ENCODE results near the gene EIPR1.

Gene EIPR1

DNA sequence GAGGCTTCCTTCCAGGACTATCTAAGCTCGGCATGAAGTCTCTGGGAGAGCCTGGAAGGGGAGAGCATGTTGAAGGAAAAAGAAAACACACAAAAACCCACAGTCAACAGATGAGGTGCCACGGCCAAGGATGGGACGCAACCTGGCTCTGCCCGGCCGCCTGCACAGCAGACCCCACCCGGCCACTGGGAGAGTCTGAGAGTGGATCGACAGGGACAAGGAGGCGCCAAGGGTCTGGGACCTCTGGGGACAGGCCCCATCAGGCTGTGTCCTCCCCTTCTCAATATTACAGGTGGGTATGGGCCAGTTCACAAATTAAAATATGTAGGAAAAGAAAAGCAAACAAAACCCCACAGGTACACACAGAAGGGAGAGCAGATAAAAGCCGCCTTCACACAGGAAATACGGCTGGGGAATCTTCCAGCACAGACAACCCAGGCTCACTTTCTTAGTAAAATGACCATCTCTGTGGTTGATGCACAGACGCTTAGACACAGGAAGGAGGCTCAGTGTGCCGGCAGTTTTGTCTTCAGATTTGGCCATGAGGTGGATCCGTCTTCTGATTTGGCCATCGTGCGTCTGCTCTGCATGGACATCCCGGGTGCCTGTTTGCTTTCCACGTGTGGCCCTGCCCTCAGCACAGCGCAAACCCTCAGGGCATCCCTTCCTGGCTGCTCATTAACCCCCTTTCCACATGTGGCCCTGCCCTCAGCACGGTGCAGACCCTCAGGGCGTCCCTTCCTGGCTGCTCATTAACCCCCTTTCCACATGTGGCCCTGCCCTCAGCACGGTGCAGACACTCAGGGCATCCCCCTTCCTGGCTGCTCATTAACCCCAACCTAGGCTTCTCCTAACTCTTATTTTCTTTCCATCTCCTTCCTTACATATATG, 138.4 kb downstream of the EIPR1 start:
- peak; percentile 33 to 44 for DNase-seq

DNA sequence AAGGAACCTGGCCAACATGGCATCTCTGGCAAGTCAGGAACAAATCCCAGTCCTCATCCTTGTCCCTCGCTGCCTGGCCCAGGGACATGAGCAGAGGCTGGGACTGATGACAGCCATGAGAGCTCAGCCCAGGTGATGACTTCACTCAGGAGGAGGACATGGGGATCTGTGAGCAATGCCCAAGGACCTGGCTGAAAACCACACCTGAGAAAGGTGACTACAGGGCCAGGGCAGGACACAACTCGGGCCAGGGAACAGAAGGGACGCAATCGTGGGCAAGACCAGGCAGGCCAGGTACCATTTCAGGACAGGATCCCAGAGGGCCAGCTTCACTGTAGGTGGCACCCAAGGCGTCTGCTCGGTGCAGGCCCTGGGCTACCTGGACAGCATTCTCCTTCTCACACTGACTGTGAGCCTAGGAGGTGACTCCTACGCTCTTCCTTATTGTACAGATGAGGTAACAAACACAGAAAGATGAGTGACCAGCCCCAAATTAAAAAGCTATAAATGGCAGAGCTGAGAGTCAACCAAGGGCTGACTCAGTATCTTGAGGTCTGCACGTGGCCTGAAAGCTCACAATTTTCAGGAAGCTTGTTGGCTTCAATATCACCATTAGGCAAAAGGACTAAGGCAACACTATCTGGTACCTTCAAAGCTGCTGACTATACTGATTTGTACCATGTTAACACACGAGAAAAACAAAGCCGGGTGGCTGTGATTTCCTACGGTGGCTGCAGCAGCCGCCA, 141.1 kb downstream of the EIPR1 start:
- no peak for DNase-seq

DNA sequence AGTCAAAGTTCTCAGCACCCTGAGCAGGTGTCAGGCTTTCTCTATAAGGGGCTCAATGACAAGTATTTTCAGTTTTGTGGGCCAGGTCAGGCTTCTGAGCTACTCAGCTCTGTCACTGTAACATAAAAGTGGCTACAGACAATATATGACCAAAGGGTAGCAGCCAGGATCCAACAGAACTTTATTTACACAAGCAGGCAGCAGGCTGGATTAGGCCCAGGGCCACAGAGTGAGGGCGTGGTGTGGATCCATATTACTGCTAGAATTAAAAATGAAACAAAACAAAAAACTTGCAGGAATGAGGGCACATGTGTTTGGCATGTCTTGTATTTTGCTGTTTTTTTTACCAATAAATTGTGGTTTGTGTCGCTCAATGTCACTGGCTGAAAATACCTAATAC, 143.7 kb downstream of the EIPR1 start:
- DNase-seq: no peak

DNA sequence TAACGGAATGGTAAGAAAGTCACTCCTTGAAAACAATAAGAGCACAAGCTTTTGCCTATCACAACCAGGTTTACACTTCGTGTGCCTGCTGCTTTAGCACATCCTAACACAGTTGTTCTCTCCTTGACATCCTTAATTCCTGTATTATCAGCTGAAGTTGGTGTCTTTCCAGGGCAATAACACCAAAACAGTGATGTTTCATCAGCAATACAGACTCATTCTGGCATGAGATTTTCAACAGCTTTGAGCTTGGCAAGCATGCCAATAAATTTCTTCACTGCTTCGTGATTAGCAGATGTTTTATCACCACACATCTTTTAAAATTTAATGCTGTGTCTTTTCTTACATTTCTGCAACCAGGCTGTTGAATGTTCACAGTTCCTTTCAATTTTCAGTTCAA, 148.4 kb downstream of the EIPR1 start:
- DNase-seq: no peak

DNA sequence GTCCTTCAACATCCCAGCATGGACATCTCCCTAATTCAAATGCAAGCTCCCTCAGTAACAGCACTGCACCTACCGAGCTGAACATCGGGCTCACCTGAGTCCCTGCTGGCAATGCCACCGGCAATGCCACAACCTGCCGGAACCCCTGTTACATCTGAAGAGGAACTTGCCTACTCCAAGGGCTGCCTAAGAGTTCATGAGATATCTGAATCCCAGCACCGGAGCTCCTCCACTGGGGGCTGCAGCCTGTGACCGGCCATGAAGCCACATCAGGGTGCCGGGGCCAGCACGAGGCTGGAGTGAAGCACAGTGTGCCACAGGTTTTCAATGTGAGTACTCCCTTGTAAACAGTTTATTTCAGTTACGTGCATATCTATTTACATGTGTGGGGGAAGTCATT, 152.9 kb downstream of the EIPR1 start:
- no peak for DNase-seq

DNA sequence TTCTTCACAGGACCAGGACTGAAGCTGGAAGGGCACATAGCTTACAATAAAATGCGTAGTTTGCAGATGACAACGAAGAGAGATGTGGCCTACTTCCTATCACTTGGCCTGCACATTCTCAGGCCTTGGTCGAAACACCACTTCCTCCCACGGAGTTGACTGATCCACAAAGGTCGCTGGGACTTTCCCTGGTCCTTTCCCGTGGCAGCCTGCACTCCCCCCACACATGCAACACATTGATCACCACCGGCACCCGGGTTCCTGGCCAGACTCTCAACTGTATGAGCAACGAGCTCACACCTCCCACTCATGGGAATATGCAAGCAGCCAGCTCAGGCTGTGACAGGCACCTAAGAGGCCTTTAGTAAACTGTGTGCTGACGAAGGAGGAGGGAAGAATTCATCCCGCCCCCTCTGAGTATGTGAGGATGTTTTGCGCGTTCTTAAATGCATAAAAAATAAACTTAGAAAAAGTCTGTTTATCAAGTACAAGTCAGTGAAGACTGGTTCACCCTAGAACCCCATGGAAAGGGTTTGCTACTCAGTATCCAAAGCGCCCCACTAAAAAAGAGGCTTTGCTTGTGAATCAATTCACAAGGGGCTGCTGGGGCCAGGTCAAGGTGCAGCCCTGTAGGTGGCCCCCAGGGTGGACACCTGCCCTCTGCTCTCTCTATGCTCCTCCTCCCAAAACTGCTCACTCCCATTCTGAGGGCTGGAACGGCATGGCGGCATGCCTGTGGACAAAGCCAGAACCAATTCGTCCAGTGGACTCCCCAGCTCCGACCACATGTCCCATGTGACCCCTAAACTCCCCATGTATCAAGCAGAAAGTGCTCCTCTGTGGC, 154.3 kb downstream of the EIPR1 start:
- peak; percentile 90 for DNase-seq

DNA sequence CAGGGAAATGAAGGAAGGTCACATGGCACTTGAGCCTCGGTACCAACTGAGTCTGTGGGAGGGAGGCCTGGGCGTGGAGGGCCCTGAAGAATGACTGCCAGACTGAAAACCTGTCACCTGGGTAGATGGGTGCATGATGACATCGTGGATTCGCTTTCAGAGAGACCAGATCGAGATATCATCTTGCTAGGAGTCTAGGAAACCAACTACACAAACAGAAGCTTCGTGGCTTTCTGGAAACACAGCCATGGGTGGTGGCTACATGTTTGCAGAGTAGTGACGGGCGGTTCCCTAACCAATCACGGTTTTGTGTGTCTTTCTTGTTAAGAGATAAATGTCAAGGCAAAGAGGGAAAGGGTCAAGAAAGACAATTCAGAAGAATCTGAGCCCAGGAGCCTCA, 155.0 kb downstream of the EIPR1 start:
- DNase-seq: peak; percentile 73 to 76

DNA sequence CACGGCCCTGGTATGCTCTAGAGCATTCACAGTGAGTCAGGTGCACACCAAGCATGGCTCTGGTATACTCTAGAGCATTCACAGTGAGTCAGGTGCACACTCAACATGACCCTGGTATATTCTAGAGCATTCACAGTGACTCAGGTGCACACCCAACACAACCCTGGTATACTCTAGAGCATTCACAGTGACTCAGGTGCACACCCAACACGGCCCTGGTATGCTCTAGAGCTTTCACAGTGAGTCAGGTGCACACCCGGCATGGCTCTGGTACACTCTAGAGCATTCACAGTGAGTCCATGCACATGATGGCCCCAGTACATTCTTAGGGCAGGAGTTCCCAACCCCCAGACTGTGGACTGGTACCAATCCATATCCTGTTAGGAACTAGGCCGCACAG, 158.1 kb downstream of the EIPR1 start:
- DNase-seq: no peak

DNA sequence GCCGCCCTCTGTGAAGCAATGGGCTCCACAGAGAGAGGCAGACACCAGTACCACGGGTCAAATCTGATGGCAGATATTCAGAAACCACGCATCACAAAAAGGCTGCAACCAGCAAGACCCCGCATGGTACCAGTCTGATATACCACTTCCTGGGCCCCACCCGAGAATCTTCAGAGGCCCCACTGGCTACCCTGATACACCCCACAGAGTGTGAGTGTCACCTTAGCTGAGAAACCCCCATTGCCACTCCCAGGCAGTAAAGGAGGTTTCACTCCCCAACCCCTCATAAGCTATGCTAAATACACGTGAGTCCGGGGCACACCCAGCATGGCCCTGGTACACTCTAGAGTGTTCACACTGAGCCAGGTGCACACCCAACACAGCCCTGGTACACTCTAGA, 160.0 kb downstream of the EIPR1 start:
- DNase-seq: no peak

DNA sequence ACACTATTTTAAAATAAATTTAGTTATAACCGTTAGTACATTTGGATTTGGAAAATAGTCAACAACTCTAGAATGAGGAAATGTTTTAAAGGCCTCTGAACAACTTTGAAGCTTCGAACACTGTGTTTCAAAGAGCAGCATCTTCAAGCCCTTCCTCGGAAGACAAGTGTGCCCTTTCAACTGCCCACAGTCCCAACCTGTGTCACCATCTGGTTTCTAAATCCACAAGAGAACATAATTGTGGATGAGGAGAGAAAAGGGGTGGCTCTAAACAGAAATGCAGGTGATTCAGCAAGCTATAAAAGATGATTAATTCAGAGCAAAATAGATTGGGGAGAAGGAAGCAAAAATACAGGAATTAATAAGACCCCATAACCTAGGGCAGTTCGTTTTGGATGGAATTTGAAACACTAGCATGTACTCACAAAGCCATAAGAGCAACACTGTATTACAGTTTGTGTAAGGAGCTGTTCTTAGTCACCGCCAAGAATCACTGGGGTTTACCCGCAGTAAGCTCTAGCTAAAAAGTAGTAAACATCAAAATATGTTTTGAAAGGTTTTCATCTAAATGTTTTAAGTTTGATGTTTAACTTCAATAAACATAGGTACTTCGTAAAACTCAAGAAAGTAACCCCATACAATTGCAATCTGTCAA, 160.7 kb downstream of the EIPR1 start:
- DNase-seq: no peak

DNA sequence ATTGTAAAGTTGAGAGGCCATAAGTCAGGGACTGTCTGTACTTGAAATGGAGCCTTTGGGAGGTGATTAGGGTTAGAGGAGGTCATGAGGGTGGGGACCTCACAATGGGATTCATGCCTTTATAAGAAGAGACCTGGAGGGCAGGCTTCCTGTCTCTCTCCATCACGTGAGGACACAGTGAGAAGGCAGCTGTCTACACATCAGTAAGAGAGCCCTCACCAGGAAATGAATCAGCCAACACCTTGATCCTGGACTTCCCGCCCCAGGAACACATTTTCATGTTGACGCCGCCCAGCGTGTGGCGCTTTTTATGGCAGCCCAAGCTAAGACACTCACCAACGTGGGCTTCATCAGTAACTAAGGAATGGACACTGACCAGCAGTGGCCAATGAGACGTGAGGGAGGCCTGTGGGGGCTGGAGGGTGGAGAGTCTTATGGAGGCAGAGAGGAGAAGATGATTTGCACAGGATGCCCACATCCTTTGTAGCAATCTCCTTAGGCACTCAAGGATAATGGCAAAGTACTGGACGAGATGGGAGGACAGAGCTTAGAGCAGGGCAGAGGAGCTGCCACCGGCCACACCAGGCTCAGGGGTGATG, 162.7 kb downstream of the EIPR1 start:
- DNase-seq: no peak

DNA sequence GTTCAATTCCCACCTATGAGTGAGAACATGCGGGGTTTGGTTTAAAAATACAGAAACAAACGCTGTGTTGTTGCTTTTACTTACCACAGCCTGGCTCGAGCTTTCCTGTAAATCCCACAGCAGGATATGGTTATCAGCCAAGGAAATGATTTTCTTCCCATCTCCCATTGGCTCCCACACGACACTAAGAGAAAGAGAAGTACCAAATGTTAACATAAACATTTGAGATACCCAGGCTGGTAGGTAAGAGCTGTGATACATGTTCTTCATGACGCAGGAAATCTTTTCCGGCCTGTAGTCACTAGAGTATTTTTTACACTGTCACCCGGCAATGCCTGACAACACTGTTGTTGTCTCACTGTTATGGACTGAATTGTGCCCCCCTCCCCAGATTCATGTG, 163.6 kb downstream of the EIPR1 start:
- no peak for DNase-seq

DNA sequence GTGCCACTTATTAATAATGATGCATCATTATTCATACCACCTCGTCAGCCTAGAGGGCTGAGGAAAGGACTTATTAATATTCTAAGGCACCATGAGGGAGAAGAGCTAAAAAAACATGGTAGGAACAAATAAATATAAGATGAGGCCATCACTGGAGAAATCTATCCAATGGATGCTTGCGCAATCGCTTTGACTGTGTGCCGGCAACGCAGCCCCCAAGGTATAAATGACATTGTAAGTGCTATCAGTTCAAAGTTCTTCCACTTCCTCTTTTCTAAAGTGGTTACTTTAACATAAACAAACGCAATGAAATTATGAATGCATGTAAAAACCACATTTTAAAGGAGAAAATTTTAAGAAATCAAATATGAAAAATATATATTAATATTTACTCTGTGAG, 164.6 kb downstream of the EIPR1 start:
- no peak for DNase-seq

DNA sequence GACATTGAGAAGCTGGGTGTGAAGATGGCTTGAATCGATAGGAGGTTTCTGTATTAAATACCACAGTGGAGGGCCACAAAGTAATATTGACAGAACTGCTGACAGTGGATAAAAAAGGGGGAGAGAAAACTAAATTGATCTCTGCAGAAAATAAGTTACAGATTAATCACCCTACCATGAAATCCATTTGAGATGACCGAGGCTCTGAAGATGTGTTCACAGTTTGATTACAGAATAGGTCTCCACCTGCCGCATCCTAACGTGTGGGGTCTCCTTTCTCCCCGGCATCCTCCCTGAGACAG, 165.6 kb downstream of the EIPR1 start:
- DNase-seq: no peak

DNA sequence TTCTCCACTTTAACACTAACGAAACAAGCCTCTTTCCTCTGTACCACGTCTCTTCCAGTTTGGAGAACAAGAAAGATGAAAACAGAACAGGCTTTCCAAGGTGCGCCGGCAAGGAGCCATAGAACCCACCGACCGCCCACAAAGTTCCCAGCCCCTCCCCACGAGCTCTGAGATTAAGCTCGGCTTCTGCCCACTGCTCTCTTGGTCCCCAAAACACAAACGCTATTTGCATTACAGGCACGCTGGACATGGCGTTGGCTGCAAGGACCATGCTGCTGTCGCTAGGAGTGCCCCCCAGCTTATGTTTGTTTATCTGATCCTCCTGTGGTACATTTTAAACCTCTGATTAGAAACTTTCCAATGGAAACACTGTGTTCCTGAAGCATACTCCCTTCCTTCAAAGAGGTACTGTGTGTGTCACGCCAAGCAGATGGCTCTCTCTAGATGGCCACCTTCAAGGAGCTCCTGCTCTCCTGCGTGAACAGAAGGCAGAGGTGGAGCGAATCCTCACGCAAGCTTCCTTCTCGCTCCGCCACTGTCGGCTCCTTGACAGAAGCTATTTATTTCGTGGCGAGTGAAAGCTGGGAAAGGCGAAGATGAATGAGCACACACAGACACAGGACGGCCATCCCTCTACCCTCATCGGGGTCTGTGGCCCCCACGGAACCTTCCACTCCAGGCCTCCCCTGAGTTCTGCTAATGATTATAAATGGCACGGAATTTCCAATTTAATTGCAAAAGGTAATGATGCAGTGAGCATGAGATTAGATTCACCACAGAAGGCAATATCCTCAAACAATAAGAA, 166.2 kb downstream of the EIPR1 start:
- DNase-seq: no peak

DNA sequence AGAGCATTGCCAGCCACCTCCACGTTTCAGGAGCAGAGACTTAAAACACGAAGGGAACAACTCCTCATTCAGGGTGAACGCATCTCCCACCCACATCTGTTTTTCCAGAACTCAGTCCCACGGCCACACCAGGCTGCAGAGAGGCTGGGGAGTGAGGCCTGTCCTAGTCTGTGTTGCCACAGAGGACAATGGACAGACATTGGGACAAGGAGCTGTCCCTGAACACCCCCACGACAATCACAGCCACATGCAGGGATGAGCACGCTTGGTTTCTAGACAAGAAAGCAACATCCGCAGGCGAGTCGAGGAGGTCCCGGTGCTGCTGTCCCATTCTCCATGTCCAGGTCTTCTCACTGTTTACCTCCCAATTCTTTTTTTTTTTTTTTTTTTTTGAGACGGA, 167.4 kb downstream of the EIPR1 start:
- no peak for DNase-seq

DNA sequence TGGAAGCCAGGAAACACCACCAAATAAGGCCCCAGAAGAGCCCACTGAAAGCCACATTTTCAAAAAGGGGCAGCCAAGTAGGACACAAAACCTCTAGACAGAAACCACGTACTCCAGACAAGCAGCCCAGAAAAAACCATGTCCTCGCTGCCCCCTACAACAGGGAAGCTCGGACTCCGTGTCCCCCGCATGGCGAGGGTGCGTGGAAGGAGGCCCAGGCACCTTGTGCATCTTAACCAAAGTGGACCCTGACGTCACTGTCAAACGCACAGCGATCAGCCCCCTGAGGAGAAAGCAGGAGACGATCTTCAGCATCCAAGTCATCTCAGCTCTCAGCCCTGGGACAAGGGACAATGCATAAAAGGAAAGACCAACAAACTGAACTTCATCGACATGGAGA, 168.4 kb downstream of the EIPR1 start:
- DNase-seq: no peak

DNA sequence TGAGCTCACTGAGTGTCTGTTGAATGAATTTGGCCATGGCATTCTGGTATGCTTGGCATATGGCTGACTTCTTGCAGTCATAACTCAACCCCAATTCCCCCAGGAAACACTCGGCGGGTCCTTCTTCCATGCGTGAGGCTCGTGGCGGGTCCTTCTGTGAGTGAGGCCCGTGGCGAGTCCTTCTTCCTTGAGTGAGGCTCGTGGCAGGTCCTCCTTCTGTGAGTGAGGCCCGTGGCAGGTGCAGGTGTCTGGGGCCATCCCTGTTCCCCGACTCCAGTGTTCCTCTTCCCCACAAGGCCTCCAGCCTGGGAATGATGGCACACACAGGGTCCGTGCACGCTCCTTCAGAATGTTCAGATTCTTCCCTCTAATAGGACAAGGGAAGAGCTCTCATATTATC, 169.0 kb downstream of the EIPR1 start:
- DNase-seq: no peak

DNA sequence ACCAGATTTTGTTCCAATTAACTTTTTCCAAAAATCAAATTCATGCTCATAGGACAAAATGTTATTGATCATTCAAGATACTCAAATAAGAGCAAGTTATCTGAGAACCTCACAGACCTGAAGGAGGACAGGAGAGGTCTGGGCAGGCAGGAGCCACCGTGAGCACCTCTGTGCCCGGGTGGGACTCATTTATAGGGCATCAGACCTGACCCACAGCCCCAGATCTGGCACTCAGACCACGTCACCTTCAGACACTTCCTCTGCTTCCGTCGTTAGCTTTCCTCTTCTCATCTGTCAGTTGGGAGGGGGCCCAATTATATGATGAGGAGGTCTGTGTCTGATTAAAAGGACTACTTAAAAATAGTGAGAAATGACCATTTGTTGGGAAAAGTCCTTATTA, 169.4 kb downstream of the EIPR1 start:
- DNase-seq: no peak

DNA sequence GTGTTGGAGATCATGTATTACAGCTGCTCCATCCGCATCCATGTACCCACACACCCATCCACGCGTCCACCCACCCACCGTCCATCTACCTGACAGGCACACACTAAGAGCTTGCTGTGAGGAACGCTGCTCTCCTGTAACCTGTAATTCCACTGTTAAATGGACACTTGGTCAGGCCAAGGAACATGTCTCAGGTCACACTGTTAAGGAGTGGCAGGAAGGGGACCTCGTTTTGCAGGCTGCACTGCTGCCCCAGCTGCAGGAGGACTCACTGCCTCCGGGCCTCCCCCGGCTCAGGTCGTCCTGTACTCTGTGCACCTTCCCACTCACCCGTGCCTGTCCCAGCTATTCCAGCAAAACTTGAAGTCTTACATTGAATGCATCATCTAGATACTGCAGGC, 170.5 kb downstream of the EIPR1 start:
- no peak for DNase-seq

DNA sequence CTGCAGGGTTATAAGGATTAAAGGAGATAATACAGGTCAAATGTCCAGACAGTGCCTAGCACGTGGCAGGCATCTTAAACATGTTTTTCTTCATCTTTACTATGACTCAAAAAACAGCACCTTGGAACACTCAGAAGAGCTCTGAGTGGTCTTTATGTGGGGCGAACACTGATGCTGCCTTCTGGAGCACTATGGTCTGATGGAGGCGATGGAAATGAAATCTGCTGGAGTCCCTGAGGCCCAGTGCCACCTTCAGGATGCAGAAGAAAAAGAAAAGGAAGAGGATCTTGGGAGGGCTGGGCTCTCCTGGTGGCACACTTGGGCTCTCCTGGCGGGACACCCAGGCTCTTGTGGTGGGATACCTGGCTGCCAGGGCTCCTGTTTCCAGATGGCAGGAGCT, 171.8 kb downstream of the EIPR1 start:
- no peak for DNase-seq

All from activated T-cell treated with anti-CD3 and anti-CD28 coated beads, Interleukin-2, amount 50 U/mL, for 48 hours (primary cell).